COLO668 (cell line): ENCODE data around the gene TCEANC.

Experiments used
- DNase-seq: peaks from one replicate; lab custom pipeline; 2025; ENCODE audit not compliant: unreplicated experiment; lab: John Stamatoyannopoulos, UW

TCEANC gene

GRCh38 chrX:13690836-13691235 lies 37.9 kb downstream of the TCEANC start:
- peak; percentile 2 for DNase-seq

GRCh38 chrX:13691841-13692371 lies 39.0 kb downstream of the TCEANC start:
- DNase-seq, result no peak

- no peak for DNase-seq
These were observed 39.9 kb downstream of the TCEANC start for GRCh38 chrX:13692771-13693231.

DNA sequence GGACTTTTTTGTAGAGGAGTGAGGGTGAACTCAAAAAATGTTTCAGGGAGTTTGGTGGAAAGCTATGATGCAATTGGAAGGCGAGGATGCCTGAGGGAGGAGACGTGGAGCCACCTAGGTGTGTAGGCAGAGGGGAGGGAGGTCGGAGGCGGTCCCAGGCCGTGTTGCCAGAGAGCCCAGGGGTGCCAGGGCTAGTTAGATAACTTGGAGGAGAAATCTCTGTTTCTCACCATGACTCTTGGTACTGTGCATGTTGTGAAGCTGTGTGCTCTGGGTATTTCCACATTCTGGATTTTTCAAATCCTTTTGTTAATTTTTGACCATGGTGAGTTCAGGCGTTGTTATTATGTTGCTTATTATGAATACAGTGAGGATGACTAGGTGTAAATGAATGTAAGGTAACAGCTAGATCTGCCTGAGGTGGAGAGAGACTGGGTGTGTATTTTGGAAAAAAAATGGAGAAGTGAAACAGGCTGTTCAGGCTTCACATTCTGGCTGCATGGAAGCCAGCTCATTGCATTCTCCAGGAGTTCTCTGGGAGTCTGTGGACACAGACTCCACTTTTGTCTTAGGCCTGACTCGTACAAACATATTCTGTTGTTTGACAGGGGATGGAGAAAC lies 40.5 kb downstream of the TCEANC start:
- no peak for DNase-seq

GRCh38 chrX:13694359-13694758 lies 41.4 kb downstream of the TCEANC start:
- no peak for DNase-seq

GRCh38 chrX:13694983-13695382 lies 42.0 kb downstream of the TCEANC start:
- no peak for DNase-seq

- no peak for DNase-seq
These were observed 42.7 kb downstream of the TCEANC start for GRCh38 chrX:13695601-13696115.

DNA sequence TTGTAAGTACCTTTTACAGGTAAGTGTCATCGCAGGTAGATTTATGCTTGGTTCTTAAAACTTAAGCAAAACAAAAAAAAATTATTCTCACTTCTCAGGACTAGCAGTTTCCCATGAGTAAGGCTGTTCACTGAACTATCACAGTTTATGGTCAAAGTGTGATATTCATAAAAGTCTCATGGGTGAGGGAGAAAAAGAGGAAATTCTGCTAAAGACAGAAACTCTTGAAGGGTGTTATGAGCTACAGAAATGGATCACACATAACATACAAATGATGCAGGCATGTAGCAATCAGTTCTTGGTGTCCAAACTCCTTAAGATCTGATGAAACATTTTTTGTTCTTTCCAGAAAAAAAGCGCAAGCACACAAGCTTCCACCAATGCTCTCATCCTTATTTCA lies 44.5 kb downstream of the TCEANC start:
- DNase-seq, result no peak

GRCh38 chrX:13697976-13698375 lies 45.0 kb downstream of the TCEANC start:
- DNase-seq, result no peak

GRCh38 chrX:13698432-13698831 lies 45.5 kb downstream of the TCEANC start:
- no peak for DNase-seq

GRCh38 chrX:13699183-13699826 lies 46.4 kb downstream of the TCEANC start:
- no peak for DNase-seq

DNA sequence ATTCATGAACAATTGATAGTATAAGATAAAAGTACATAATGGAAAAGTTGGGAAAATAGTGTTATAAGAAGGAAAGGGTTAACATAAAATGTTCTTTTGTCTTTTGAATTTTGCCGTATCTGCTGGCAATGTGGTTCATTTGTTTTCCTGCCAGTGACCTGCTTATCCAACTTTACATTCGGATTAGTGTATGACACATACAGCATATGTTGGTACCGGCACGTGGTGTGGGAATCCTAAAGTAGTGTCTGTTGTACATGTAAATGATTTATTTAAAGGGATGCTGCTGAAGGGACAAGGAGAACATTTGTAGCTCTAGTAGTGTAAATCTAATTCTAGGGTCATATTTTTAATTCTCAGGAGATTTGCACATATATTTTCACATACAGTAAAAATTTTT lies 47.4 kb downstream of the TCEANC start:
- no peak for DNase-seq

DNA sequence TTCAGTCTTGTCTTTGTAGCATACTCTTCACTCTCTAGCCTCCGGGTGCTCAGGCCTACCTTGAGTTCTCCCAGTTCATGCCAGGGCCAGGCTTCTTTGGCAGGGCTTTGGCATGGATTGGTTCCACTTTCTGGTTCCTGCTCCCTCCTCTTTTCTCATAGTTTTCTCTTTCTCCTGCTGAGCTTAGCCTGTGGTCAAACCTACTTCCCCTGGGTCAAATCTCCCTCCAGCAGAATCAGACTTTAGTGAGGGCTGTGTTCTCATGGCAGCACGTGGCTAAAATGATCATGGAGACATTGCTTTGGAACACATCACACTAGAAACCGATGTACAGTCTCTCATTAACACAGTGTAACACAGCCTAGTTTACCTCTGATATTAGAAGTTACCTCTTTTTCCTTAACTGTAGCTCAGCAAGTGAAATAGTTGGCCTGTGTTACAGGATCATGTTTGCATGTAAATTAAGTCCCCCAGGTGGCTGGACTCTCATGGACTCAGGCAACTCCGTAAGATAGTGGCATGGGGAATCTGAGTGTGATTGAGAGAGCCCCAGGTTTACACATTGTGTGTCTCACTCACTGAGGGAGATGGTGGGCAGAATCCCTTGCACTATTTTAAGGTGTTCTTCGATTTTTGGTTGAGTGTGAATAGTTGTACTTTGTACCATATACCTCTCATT lies 49.3 kb downstream of the TCEANC start:
- DNase-seq, result no peak

GRCh38 chrX:13703135-13703534 lies 50.2 kb downstream of the TCEANC start:
- DNase-seq, result no peak

GRCh38 chrX:13703589-13703988 lies 50.6 kb downstream of the TCEANC start:
- no peak for DNase-seq

- no peak for DNase-seq
These were observed 58.2 kb downstream of the TCEANC start for GRCh38 chrX:13711141-13711540.
